ENCODE results near the gene DHRS12.

- TF ChIP-seq POLR2A (IDR thresholded peaks at IDR 0.05) (no peak), CTCF (IDR thresholded peaks at IDR 0.05) (no peak)
Observed at GRCh38 chr13:51778392-51778791, 25.6 kb downstream of the DHRS12 start.

Measured in lower leg skin (tissue), 3 donors.